HG03442 (cell line): ENCODE results near the gene ALCAM.
A peak's percentile ranks its signal among the peaks of the same experiment; 100 is the strongest.

Experiments
- ATAC-seq: cut with Tn5 transposase; IDR thresholded peaks from one replicate; pipeline ENCODE4 v1.9.1; 2021; ENCODE audit warnings: mild to moderate bottlenecking, moderate library complexity; ENCODE audit not compliant: unreplicated experiment

ALCAM gene

DNA sequence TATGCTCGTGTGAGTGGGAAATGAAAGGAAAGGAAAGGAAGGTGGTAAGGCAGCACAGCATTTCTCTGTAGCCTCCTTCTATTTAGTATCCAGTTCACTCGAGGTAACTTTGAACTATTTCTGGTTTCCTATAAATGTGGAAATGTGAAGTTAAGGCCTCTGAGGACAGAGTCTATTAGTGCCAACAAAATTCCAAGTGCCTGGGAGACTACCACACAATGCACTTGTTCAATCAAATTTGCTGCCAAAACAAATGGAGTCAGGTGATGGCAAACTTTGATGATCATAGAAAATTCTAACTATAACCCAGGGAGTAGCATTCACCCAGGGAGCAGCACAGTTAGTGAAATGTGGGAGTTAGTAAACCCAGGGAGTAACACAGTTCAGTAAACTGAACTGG is 155.1 kb downstream of the ALCAM start:
- ATAC-seq, result no peak

DNA sequence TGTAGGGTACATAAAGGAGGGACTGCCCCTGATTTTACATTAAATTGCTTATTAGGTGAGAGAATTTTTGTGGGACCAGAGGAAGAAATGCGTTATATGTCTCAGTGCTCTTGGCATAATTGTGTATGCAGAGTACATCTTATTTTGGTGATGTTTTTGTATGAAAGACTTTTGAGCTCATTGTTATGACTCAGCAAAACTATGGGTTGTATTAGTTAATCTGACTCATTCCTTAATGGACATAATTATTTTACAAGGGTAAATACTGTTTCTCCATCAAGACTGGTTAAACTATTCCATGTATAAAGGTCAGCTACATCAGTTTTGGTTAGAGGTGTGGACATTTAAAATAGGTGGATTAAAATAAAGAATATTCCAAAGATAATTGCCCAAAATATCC is 156.8 kb downstream of the ALCAM start:
- ATAC-seq, result no peak

DNA sequence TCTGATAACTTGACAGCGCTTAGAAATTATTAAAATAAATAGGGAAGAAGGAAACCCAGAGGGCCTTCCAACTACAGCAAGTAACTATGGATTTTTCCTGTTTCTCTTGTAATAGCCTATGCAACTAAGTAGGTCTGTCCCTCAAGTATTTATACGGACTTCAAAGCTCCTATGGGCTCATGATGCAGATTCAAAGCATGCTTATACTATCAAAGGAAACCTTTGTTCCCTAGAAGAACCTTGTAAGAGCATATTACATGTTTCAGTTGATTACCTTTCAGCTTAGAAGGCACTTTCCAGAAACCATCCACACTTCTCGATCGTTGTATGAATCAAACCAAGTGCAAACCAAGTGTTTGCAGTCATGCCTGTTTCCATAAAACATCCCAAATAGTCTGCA is 158.8 kb downstream of the ALCAM start:
- no peak for ATAC-seq

DNA sequence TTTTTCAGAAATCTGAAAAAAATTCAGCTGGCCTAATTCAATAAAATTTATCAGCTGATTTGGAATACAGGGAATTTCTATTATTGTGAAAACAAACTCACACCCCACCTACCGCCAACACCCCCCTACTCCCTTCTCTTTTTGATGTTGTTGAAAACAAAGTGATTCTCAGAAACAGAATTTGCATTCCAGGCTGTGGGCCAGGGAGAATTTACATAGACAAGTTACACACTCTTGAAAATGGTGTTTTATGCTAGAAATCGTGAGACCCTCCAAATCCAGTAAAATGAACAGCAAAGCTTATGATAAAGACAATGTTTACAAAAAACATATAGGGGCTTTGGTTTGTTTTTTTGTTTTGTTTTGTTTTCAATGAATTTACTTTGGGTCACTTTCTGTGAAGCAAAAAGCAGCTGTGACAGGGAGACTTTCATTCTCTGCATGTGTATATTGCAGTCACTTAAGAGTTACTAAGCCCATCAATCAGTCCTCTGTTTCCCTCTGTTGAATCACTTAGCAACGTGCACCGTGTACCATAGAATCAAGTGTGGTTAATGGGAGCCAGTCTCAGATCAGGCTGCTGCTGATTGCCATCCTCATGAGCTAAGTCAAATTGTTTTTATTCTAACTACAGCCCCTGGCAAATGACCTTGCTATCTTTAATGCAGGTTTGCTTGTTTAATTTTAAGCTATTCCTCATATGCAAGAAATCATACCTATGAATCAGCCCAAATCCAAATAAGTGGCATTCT is 159.8 kb downstream of the ALCAM start:
- ATAC-seq, result no peak

DNA sequence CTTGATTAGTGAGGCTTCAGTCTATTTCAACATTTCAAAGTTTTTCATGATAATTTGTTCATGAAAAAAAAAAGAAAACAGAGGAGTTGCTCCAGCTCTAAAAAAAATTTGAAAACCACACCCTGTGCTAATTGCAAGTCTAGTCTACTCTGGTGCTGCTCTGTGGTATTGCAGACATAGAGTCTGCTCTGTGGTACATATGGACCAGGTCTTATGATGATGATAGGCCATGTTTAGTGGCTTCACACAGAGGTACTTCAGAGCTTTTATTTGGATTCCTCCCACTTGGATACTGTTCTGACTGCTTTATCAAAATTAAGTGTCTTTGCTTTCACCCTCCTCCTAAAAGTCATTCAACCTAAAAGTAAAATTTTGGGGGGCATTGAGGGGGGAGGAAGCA is 160.8 kb downstream of the ALCAM start:
- ATAC-seq, result no peak

DNA sequence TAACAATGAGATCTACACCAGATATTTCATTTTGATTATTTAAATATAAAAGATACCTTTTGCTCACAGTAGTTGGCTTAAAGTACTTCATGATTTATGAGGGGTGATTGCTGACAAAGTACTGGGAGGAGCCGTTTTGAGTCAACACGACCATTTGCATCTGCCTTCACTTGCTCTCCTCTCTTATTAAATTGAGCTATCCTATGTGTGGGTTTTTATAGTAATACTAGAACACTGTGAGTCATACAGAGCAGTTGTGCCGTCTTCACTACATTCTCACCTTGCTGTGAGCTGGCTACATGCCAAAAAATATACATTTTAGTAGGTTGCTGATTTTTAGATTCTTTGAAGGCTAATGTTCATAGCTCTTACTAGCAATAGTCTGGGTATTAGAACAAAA is 161.2 kb downstream of the ALCAM start:
- ATAC-seq, result peak; percentile 94

DNA sequence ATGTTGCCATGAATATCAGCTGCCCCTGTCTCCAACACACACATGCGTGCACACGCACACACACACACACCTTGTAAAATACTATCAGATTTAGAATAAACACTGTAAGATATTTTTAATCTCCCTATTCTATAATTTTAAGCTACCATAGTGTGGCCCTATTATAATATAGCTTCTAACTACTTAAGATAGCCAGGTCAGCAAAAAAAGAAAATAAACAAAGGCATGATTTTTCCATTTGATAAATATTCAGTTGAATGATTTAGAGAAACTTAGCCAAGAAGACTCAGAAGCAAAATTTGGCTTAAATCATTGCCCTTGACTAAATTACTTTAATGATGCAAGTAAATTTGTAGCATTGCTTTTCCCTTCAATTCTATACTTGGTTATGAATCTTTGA is 162.2 kb downstream of the ALCAM start:
- ATAC-seq, result no peak

DNA sequence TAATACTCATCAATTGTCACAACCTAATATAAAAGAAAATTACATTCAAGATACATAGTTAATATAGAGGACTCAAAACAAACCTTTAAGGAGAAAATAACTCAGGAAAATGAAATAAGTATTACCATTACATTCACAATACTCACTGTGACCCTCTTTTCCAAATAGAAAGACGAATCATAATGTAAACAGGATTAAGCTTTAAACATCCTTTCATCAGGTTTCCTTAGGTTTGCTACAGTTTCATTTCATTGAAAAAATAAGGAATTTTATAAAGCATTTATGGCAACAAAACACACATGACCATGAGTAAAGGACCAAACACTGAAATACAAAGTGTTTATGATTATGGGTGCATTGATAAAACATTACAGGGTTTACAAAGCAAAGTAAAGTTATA is 162.7 kb downstream of the ALCAM start:
- ATAC-seq, result no peak

DNA sequence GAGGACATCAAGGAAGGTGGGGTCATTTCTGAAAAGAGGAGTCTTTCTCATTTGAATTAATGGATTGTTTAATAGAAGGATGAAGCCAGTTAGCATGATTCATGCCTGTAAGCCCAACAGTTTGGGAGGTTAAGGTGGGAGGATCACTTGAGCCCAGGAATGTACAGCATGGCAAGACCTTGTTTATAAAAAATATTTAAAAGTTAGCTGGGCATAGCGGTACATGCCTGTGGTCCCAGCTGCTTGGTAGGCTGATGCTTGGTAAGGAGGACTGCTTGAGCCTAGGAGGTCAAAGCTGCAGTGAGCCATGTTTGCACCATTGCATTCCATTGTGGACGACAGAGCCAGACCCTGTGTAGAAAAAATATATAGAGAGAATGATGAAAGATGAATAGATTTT is 165.5 kb downstream of the ALCAM start:
- no peak for ATAC-seq

DNA sequence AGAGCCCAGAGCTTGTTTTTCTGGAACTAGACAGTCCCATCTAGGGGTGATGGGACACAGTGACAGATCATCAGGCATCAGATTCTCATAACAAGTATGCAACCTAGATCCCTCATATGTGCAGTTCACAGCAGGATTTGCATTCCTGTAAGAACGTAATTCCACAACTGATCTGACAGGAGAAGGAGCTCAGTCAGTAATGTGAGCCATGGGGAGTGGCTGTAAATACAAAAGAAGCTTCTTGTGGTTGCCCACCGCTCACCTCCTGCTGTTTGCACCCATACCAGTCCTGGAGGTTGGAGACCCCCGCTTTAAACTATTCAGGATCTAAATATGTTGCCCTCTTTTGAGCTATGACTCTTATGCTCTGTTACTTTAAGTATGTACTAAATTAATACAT is 167.3 kb downstream of the ALCAM start:
- ATAC-seq, result no peak

DNA sequence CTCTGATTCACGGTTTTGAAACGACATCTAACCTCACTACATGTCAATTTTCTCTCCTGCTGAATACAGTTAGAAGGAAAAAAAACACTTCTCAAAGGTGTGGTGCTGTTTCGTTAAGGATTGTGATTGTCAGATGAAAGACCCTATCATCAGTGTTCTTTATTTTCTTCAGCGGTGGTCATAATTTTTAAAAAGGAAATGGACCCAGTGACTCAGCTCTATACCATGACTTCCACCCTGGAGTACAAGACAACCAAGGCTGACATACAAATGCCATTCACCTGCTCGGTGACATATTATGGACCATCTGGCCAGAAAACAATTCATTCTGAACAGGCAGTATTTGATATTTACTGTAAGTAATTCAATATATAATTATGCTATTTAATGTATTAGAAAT is 167.8 kb downstream of the ALCAM start:
- ATAC-seq, result no peak

DNA sequence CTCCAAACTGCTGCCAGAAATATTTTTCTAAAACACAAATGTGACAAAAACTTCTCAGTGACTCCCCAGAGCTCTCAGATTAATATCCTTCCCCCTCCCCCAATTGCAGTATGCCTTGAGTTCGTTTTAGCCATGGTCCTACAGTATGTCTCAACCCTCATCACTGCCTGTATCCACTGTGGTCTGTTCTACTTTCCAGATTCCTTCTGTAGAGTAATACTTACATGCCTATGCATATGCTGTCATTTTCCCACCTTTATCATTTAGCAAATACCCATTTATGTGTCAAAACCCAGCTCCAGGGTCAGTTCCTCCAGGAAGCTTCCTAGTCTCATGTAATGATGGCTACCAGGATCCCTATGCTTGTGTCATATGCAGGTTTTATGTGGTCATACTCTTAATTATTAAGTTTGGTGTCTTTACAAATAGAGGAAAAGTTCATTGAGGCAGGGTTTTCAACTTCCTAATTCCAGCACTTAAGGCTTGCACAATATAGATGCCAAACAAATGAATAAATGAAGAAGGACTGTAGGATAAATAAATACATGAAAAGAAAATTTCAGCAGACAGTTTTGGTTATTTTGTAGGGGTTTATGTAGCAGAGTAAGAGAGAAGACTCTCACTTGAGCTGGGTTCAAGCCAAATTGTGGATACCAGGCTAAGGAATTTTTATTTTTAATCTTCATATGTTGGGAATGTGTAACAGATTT is 170.8 kb downstream of the ALCAM start:
- ATAC-seq, result no peak

DNA sequence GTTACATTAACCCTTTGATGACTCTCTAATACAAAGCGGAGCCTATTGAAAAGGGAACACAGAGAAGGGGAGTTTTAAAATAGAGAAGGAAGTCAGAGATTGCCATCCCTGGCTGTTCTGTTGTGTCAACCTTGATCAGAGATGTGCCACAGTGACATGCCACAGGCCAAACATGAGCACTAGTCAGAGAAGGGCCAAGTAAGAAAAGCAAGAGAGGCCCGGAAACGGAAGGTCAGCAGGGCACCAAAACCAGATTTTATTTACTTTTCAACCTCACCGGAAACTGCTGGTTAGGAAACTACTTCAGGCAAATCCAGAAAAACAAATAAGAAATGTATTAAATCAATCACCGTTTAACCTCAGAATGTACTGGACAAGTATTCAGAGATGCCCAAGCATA is 171.8 kb downstream of the ALCAM start:
- no peak for ATAC-seq

DNA sequence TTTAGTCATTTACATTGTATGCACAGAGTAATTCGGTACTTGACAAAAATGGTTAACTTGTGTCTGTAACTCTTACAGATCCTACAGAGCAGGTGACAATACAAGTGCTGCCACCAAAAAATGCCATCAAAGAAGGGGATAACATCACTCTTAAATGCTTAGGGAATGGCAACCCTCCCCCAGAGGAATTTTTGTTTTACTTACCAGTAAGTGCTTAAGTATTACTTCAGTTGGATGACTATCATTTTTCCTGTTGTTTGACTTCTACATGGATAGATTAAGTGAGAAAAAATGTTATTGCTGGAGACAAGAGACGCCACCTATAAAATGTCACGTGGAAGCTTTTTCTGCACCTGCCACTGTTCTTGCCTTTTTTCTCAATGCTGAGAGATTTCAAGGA is 173.2 kb downstream of the ALCAM start:
- ATAC-seq, result no peak

DNA sequence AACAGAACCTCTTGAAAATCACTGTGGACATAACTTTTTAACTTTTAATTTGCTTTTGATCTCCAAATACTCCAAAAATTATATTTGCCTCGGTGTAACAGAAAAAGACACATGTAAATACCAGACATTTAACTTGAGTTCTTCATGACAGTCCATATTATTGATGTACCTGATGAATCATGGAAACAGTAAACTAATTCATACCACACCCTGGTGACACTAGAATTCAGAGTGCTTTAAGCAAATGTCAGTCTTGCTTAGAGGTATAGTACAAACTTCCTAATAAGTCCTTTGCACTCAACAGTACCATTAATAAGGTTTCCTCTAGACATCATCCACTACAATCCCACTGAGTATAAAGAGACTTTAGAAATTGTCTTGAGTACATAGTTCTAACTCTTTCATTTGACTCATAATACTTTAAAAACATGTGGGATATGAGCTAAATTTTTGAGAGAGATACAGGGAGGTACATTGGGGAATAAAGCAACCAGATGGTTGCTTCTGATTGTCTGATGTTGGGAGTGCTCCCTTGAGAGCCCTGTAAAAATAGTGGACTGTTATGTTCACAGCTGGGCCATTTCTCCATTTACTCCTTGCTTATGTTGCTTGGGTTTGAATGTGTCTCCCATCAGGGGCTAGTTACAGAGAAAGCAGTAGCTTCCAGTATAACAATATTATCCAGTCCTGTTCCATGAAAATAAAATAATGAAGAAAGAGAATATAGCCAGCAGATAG is 175.7 kb downstream of the ALCAM start:
- no peak for ATAC-seq

DNA sequence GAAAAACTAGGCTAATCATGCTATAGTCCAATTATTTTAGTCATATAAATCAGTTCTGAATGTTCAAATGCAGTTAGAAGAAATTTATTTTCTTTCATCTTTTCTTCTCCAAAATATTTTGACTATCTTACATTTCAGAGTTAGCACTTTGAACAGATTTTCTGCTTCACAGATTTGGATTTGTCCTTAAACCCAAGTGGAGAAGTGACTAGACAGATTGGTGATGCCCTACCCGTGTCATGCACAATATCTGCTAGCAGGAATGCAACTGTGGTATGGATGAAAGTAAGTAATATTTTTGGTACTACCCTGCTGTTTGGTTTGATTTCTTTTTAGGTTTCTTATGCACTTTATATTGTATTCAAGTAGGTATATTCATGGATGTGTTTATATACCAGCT is 178.3 kb downstream of the ALCAM start:
- no peak for ATAC-seq

DNA sequence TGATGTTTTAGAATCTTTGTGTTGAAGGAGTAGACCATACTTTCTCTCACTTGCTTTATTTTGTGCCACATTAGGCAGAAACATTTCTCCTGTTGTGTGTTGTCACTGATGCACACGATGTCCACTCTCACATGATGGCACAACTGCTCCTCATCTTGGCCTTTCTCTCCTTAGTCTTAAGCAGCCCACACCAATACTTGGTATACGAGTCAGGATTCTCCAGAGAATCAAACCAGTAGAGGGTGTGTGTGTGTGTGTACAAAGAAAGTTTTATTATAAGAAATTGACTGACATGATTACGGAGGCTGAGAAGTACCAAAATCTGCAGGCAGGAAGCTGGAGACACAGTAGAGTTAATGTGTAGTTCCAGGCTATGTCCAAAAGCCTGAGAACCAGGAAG is 187.1 kb downstream of the ALCAM start:
- no peak for ATAC-seq

DNA sequence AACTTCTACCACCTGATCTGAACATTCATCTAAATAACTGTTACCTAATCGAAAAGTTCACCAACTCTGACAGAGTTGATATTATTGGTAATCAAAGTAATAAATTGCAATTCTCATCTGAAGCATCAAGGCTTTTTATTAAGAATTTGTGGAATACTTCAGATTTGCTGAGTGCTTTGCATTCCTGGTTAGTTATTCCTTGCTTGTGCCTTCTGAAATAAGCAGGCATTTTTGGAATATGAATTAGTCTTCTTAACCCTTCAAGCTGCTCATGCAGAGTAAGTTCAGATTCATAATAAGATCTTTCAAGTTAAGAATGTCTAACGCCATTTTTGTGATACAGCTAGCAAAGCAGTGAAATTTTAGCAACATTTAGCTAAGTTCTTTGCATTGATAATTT is 188.5 kb downstream of the ALCAM start:
- no peak for ATAC-seq

DNA sequence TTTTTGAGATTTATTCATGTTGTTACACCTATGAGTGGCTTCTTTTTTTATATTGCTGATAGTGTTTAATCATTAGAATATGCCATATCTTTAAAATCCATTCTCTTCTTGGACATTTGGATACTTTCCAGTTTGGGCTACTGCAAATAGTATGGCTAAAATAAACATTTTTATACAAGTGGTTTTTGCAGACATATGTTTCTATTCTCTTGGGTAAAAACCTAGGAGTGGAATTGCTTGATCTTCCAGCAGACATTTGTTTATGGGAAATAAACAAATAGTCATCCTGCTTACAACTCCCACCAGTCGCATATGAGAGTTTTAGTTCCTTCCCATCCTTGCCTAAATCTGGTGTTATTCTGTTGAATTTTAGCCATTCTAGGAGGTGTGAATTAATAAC is 193.1 kb downstream of the ALCAM start:
- ATAC-seq, result no peak

DNA sequence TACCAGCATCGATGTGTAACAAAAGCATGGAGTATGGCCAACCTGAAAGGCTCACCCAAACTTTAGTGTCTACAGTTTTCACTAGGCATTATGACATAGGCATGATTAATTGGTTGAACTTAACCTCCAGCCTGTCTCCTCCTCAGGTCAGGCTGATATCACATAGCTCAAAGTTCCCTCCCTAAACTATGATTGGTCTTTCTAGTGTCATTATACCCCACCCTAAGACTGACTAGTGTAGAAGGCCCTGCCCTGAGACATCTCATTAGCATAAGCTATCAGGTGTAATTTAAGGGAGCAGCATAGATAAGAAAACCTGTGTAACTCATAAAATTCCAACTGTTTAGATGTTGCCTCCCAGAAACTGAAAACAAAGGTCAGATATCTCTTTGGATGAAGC is 195.2 kb downstream of the ALCAM start:
- no peak for ATAC-seq

DNA sequence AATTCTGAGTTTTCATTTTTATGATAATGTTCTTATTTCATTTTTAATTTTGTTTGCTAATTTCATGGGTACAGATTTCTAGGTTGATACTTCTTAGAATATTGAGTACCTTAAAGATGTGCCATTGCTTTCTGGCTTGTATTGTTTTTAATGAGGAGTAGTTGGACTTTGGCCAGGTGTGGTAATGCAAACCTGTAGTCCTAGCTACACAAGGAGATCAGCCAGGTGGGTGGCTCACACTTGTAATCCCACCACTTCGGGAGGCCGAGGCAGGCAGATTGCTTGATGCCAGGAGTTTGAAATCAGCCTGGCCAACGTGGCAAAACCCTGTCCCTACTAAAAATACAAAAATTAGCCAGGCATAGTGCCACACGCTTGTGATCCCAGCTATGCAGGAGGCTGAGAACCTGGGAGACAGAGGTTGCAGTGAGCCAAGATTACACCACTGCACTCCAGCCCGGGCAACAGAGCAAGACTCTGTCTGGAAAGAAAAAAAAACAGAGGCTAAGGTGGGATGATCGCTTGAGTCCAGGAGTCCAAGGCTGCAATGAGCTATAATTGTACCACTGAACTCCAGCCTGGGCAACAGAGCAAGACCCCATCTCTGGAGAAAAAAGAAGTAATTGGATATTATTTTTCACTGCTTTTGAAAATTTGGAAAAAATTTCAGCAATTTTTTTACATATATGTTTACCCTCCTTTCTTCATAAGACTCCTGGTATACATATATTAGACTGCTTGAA is 198.0 kb downstream of the ALCAM start:
- ATAC-seq, result no peak
